ENCODE data around the gene ADCY9. TPM values are rescaled to one million over a fixed set of nuclear protein-coding genes. Genes with fewer than 3 reads are reported as not detected.
A peak's percentile ranks its signal among the peaks of the same experiment; 100 is the strongest.
"Not testable (repeated sequence)": the region's sequence is repeated elsewhere in the genome, so short reads cannot be mapped to it uniquely, and the experiment has no call there.

The ADCY9 gene
- total RNA-seq, 1 donor from 2014 or later: 30.4 TPM

- no peak overlapping the region for H3K27ac Mint-ChIP-seq (ENCODE audit: unreplicated experiment)
- no peak for TF ChIP-seq CTCF (IDR thresholded peaks at IDR 0.05; ENCODE audit: partially characterized antibody, unreplicated experiment)
- peaks cover 2% of the 10 kb centered on the region for H3K9me3 Mint-ChIP-seq (ENCODE audit: unreplicated experiment)
- H3K36me3 Mint-ChIP-seq (ENCODE audit: unreplicated experiment): peaks cover 15% of the 10 kb centered on the region
- H3K4me1 Mint-ChIP-seq (ENCODE audit: low read depth, unreplicated experiment): peaks cover 11% of the 10 kb centered on the region
- H3K27me3 Mint-ChIP-seq (ENCODE audit: unreplicated experiment): peaks cover 3% of the 10 kb centered on the region
- no peak for DNase-seq
- H3K4me3 Mint-ChIP-seq (ENCODE audit: unreplicated experiment): no peak overlapping the region
Observed at GRCh38 chr16:3963886-3964685, 152.2 kb downstream of the ADCY9 start.

DNA sequence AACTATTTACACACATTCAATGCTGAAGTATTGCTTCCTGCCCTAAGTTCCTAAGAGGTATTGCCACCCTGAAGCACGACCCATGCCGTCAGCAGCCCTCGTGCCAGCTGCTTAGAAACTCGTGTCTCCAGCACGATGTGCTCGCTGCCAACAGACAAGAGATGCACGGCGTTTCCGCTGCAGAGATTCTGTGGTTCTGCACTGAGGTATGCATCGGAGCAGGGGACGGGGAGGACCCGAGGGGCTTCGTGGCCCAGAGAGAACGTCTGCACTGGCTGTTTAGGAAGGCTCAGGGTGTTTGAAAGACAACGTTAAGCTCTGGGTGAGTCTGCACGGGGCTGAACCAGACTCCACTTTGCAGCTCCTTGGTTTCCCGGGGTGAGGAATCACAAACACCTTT is 153.0 kb downstream of the ADCY9 start:
- Mint-ChIP-seq H3K27ac (ENCODE audit: unreplicated experiment) (no peak overlapping the region), H3K27me3 (ENCODE audit: unreplicated experiment) (peaks cover 2% of the 10 kb centered on the region), H3K9me3 (ENCODE audit: unreplicated experiment) (peaks cover 2% of the 10 kb centered on the region), H3K4me1 (ENCODE audit: low read depth, unreplicated experiment) (peaks cover 11% of the 10 kb centered on the region), H3K4me3 (ENCODE audit: unreplicated experiment) (peak overlapping the region; percentile 0), H3K36me3 (ENCODE audit: unreplicated experiment) (peaks cover 15% of the 10 kb centered on the region)
- DNase-seq: no peak
- no peak for TF ChIP-seq CTCF (IDR thresholded peaks at IDR 0.05; ENCODE audit: partially characterized antibody, unreplicated experiment)

- H3K9me3 Mint-ChIP-seq (ENCODE audit: unreplicated experiment): peaks cover 2% of the 10 kb centered on the region
- H3K36me3 Mint-ChIP-seq (ENCODE audit: unreplicated experiment): peaks cover 9% of the 10 kb centered on the region
- H3K27ac Mint-ChIP-seq (ENCODE audit: unreplicated experiment): no peak overlapping the region
- DNase-seq: no peak
- peaks cover 4% of the 10 kb centered on the region for H3K27me3 Mint-ChIP-seq (ENCODE audit: unreplicated experiment)
- TF ChIP-seq CTCF (IDR thresholded peaks at IDR 0.05; ENCODE audit: partially characterized antibody, unreplicated experiment): no peak
- H3K4me3 Mint-ChIP-seq (ENCODE audit: unreplicated experiment): no peak overlapping the region
- H3K4me1 Mint-ChIP-seq (ENCODE audit: low read depth, unreplicated experiment): peaks cover 11% of the 10 kb centered on the region
Observed at GRCh38 chr16:3961449-3961849, 154.8 kb downstream of the ADCY9 start.

GRCh38 chr16:3959926-3960590 is 156.2 kb downstream of the ADCY9 start:
- H3K27ac Mint-ChIP-seq (ENCODE audit: unreplicated experiment); H3K9me3 Mint-ChIP-seq (ENCODE audit: unreplicated experiment); H3K36me3 Mint-ChIP-seq (ENCODE audit: unreplicated experiment); DNase-seq; H3K4me3 Mint-ChIP-seq (ENCODE audit: unreplicated experiment); H3K27me3 Mint-ChIP-seq (ENCODE audit: unreplicated experiment): not testable (repeated sequence)
- H3K4me1 Mint-ChIP-seq (ENCODE audit: low read depth, unreplicated experiment): peaks cover 11% of the 10 kb centered on the region

DNA sequence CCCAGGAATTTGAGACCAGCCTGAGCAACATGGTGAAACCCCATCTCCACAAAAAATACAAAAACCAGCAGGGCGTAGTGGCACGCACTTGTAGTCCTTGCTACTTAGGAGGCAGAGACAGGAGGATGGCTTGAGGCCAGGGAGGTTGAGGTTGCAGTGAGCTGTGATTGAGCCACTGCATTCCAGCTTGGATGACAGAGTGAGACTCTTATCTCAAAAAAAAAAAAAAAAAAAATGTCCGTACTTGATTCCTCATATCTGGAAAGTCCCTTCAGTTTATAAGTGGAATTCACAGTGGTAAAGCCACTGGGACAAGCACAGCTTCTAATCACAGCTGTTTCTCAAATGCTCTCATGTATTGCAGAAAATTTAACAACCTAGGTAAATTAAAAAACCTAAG is 157.1 kb downstream of the ADCY9 start:
- H3K9me3 Mint-ChIP-seq (ENCODE audit: unreplicated experiment): peaks cover 2% of the 10 kb centered on the region
- no peaks in the 10 kb centered on the region for H3K36me3 Mint-ChIP-seq (ENCODE audit: unreplicated experiment)
- TF ChIP-seq CTCF (IDR thresholded peaks at IDR 0.05; ENCODE audit: partially characterized antibody, unreplicated experiment): no peak
- no peak for DNase-seq
- peaks cover 4% of the 10 kb centered on the region for H3K27me3 Mint-ChIP-seq (ENCODE audit: unreplicated experiment)
- no peak overlapping the region for H3K27ac Mint-ChIP-seq (ENCODE audit: unreplicated experiment)
- H3K4me1 Mint-ChIP-seq (ENCODE audit: low read depth, unreplicated experiment): peaks cover 13% of the 10 kb centered on the region
- no peak overlapping the region for H3K4me3 Mint-ChIP-seq (ENCODE audit: unreplicated experiment)
